HepG2 (cell line): ENCODE results near the gene SPATA31D4. TPM values are rescaled to one million over a fixed set of nuclear protein-coding genes. Genes with fewer than 3 reads are reported as not detected.

ENCODE experiments used
- ATAC-seq: fragments of 200-7000 bp; cut with Tn5 transposase; 3 replicates; pipeline ENCODE4 v1.9.1; 2020; ENCODE audit warnings: mild to moderate bottlenecking, moderate library complexity
- BruUV-seq: library from RNA; stranded (reverse); fragments of 400-500 nt; replicated peaks from 2 replicates; lab custom pipeline; 2021; lab: Mats Ljungman, UMichigan
- CTCF ChIA-PET: fragments of 300-600 bp; formaldehyde crosslinking; extraction: SDS; loops from one replicate; lab custom pipeline; 2021; ENCODE audit warnings: low total read pairs, inconsistent platforms, low intra/inter-chr PET ratio; lab: Yijun Ruan, JAX
- POLR2A ChIA-PET: fragments of 350-600 bp; sonication (Branson Sonifier 250); formaldehyde crosslinking; loops from one replicate; lab custom pipeline; 2020; ENCODE audit warnings: antibody characterized with exemption, inconsistent platforms; lab: Yijun Ruan, JAX
- DNase-seq: peaks from one replicate; pipeline ENCODE4 v3.0.0-alpha.2; 2015; ENCODE audit warnings: low spot score
- FAIRE-seq: peaks from 3 replicates; lab custom pipeline; 2011; peaks lifted over from hg19 to GRCh38; lab: Jason Lieb, UNC
- H2AFZ ChIP-seq: one replicate; pipeline ENCODE4 v1.6.1; 2011; ENCODE audit warnings: low read length, inconsistent platforms
- H3K27ac ChIP-seq: fragments of 300-600 bp; 3 replicates; pipeline ENCODE4 v1.8.0; 2011; ENCODE audit warnings: mixed run types, mild to moderate bottlenecking, mixed read lengths, low read length, inconsistent platforms; ENCODE audit not compliant: insufficient read depth; ENCODE audit errors: extremely low read length
- H3K27me3 ChIP-seq, 2 experiments: fragments of 200-600 bp in 1 of 2; 2 replicates in 1 of 2; 3 replicates in 1 of 2; pipeline versions ENCODE4 v1.6.0 to v1.8.0; 2011; ENCODE audit warnings: low read length in 2 of 2, mild to moderate bottlenecking in 2 of 2, moderate library complexity in 2 of 2, inconsistent platforms in 1 of 2; ENCODE audit not compliant: insufficient read depth in 2 of 2, control insufficient read depth in 1 of 2
- H3K36me3 ChIP-seq, 2 experiments: fragments of 200-600 bp in 1 of 2; replicated peaks in 1 of 2; 2 replicates in 1 of 2; 3 replicates in 1 of 2; pipeline versions ENCODE4 v1.5.1 to v1.8.0; 2011; ENCODE audit warnings: low read length in 2 of 2, inconsistent platforms in 1 of 2; ENCODE audit not compliant: insufficient read depth in 2 of 2, control insufficient read depth in 1 of 2
- H3K4me1 ChIP-seq: 2 replicates; pipeline ENCODE4 v1.5.1; 2012; ENCODE audit warnings: low read length, inconsistent platforms; ENCODE audit not compliant: insufficient read depth
- H3K4me2 ChIP-seq: 2 replicates; pipeline ENCODE4 v1.6.0; 2011; ENCODE audit warnings: low read depth, low read length, inconsistent platforms
- H3K4me3 ChIP-seq, 3 experiments: fragments of 200-600 bp in 1 of 3; sonication (generic), shearing (Covaris generic) in 1 of 3; replicated peaks in 1 of 3; 2 replicates each; pipeline ENCODE4 v1.5.1; 2011 to 2016; ENCODE audit warnings: low read length in 3 of 3, inconsistent platforms in 2 of 3, low read depth in 2 of 3, mild to moderate bottlenecking in 2 of 3, control low read depth in 1 of 3, mixed read lengths in 1 of 3; ENCODE audit not compliant: insufficient read depth in 1 of 3
- H3K79me2 ChIP-seq: one replicate; pipeline ENCODE4 v1.6.1; 2011; ENCODE audit warnings: low read length, inconsistent platforms; ENCODE audit not compliant: insufficient read depth
- H3K9ac ChIP-seq: 2 replicates; pipeline ENCODE4 v1.6.0; 2011; ENCODE audit warnings: mild to moderate bottlenecking, low read depth, low read length, inconsistent platforms; ENCODE audit not compliant: insufficient read depth
- H3K9me3 ChIP-seq: 2 replicates; pipeline ENCODE4 v1.5.1; 2012; ENCODE audit warnings: mild to moderate bottlenecking, low read length
- H4K20me1 ChIP-seq: 2 replicates; pipeline ENCODE4 v1.6.0; 2011; ENCODE audit warnings: inconsistent platforms, mild to moderate bottlenecking, low read length, moderate library complexity; ENCODE audit not compliant: insufficient read depth
- ATF6 ChIP-seq: sonication (generic); formaldehyde crosslinking; conservative IDR thresholded peaks from 2 replicates; pipeline ENCODE4 v1.4.0; 2020; ENCODE audit warnings: missing genetic modification reagents
- CREB1 ChIP-seq, 2 experiments: fragments of 450-650 bp in 1 of 2; IDR thresholded peaks; 2 replicates each; pipeline ENCODE4 v1.6.1; 2016 to 2017; ENCODE audit warnings: control low read depth in 1 of 2, mild to moderate bottlenecking in 1 of 2, missing compliant biosample characterization in 1 of 2, missing genetic modification characterization in 1 of 2
- CREBL2 ChIP-seq: sonication (generic); formaldehyde crosslinking; IDR thresholded peaks from 2 replicates; pipeline ENCODE4 v1.8.1; 2023; ENCODE audit warnings: missing genetic modification reagents, mild to moderate bottlenecking, borderline replicate concordance
- DZIP1 ChIP-seq: sonication (generic); formaldehyde crosslinking; IDR thresholded peaks from 2 replicates; pipeline ENCODE4 v1.5.0; 2020; ENCODE audit warnings: mild to moderate bottlenecking, missing genetic modification reagents
- GLI4 ChIP-seq: sonication (generic); formaldehyde crosslinking; IDR thresholded peaks from 2 replicates; pipeline ENCODE4 v1.5.1; 2020; ENCODE audit warnings: missing genetic modification reagents, mild to moderate bottlenecking, moderate library complexity, borderline replicate concordance
- HNF1A ChIP-seq, 2 experiments: sonication (generic) in 1 of 2; formaldehyde crosslinking in 1 of 2; IDR thresholded peaks; 2 replicates each; pipeline versions ENCODE4 v1.4.0 to v1.6.1; 2016 to 2020; ENCODE audit warnings: borderline replicate concordance in 1 of 2, low read depth in 1 of 2, mild to moderate bottlenecking in 1 of 2, missing genetic modification reagents in 1 of 2
- HNRNPH1 ChIP-seq: fragments of 200-400 bp; formaldehyde crosslinking; optimal IDR thresholded peaks from 2 replicates; pipeline ENCODE3; 2017; ENCODE audit warnings: mild to moderate bottlenecking, low read depth, low read length
- HNRNPLL ChIP-seq: fragments of 200-400 bp; formaldehyde crosslinking; IDR thresholded peaks from 2 replicates; pipeline ENCODE4 v1.6.1; 2017; ENCODE audit warnings: mild to moderate bottlenecking, low read depth, low read length; ENCODE audit not compliant: poor library complexity, severe bottlenecking
- SIN3A ChIP-seq: IDR thresholded peaks from 2 replicates; pipeline ENCODE4 v1.6.1; 2011; ENCODE audit warnings: low read depth, mild to moderate bottlenecking, control low read depth, low read length, borderline replicate concordance
- SOX13 ChIP-seq, 3 experiments: fragments of 450-650 bp in 1 of 3; sonication (generic) in 1 of 3; formaldehyde crosslinking in 1 of 3; IDR thresholded peaks in 2 of 3; conservative IDR thresholded peaks in 1 of 3; 2 replicates each; pipeline versions ENCODE4 v1.5.0 to v1.6.1; 2016 to 2020; ENCODE audit warnings: antibody characterized with exemption in 1 of 3, mild to moderate bottlenecking in 1 of 3, missing compliant biosample characterization in 1 of 3, missing genetic modification reagents in 1 of 3, moderate library complexity in 1 of 3
- ZNF329 ChIP-seq: sonication (generic); formaldehyde crosslinking; IDR thresholded peaks from 2 replicates; pipeline ENCODE4 v1.9.0; 2021; ENCODE audit warnings: low read depth, mild to moderate bottlenecking, missing genetic modification reagents
- ZNF333 ChIP-seq: sonication (generic); formaldehyde crosslinking; IDR thresholded peaks from 2 replicates; pipeline ENCODE4 v1.4.0; 2020; ENCODE audit warnings: mild to moderate bottlenecking, missing genetic modification reagents, borderline replicate concordance
- ZNF446 ChIP-seq: sonication (generic); formaldehyde crosslinking; IDR thresholded peaks from 2 replicates; pipeline ENCODE4 v1.5.0; 2020; ENCODE audit warnings: mild to moderate bottlenecking, missing genetic modification reagents
- WGBS: methylation state at CpG from one replicate; pipeline ENCODE4 v1.1.6; 2017; ENCODE audit warnings: low lambda C conversion rate; 5-methylcytosine and 5-hydroxymethylcytosine counted together
- in situ Hi-C: cut with HindIII; loops from 2 replicates; pipeline ENCODE4 v1.10.0; 2017; ENCODE audit warnings: low pct_unique_long_range_greater_than_20kb; ENCODE audit not compliant: extremely low pct_ligation_motif_present
- intact Hi-C: fragments of 100-400 bp; cut with micrococcal nuclease; formaldehyde crosslinking; loops from one replicate; pipeline ENCODE4 v1.10.0; 2022; ENCODE audit not compliant: unreplicated experiment
- polyA plus RNA-seq, 8 experiments: library from polyadenylated mRNA; depleted of rRNA in 3 of 8; stranded (reverse) in 7 of 8; unstranded in 1 of 8; fragments of >200 nt; fragmentation: Illumina TruSeq in 4 of 8; extraction: Trizol in 4 of 8; gene quantifications; 2 replicates each; pipeline versions ENCODE4 v1.2.1 to v1.2.3, GENCODE V29; 2011 to 2016; ENCODE audit warnings: low read depth in 4 of 8, missing spikeins in 1 of 8, mixed read lengths in 1 of 8; ENCODE audit not compliant: insufficient read depth in 1 of 8
- total RNA-seq, 5 experiments: library from RNA; depleted of rRNA; stranded (reverse); fragments of >200 nt; fragmentation: Illumina TruSeq; extraction: Trizol; gene quantifications; 2 replicates each; pipeline ENCODE4 v1.2.3, GENCODE V29; 2016; ENCODE audit warnings: low read depth in 1 of 5

The SPATA31D4 gene
- total and polyA plus RNA-seq, 2 of the 13 experiments (the other 11 are each of a cell fraction or from before 2014, with no cell fraction given), result not detected

- DNase-seq, result no peak
- BruUV-seq, result no TSS peak
- no peaks in the 10 kb centered on the region for H3K9me3 ChIP-seq
- H3K36me3 ChIP-seq, result no peaks in the 10 kb centered on the region
- 0 out of 5 replicates have a peak, but pooled peaks cover 0 to 4% of the 10 kb centered on the region in 2 experiments for H3K27me3 ChIP-seq
- no peaks in the 10 kb centered on the region for H3K79me2 ChIP-seq
- H4K20me1 ChIP-seq, result no peaks in the 10 kb centered on the region
- ATAC-seq, result no peak
- H3K27ac ChIP-seq, result no peak overlapping the region
- no peaks in the 10 kb centered on the region for H3K4me1 ChIP-seq
- no peak overlapping the region for H3K9ac ChIP-seq
- CTCF ChIA-PET, result no interaction called here
- H3K4me2 ChIP-seq, result no peak overlapping the region
- WGBS, result 41% methylated on average over 3 of the region's 3 CpGs
- in situ Hi-C loops, result no loop called here
- no peak overlapping the region for H3K4me3 ChIP-seq
- H2AFZ ChIP-seq, result no peak overlapping the region
- FAIRE-seq, result no peak
- intact Hi-C loops, result no loop called here
- POLR2A ChIA-PET, result no interaction called here
- TF ChIP-seq ZNF446 (no peak), SOX13 (IDR thresholded peaks at IDR 0.05) (no peak), SOX13 (CRISPR knock-in tag; conservative IDR thresholded peaks at IDR 0.05 in 1 of 2, IDR thresholded peaks at IDR 0.05 in 1 of 2) (no peak), DZIP1 (CRISPR knock-in tag) (no peak), GLI4 (no peak), HNRNPLL (no peak), ZNF329 (CRISPR knock-in tag) (no peak), HNRNPH1 (no peak), ATF6 (CRISPR knock-in tag) (no peak), SIN3A (no peak), HNF1A (IDR thresholded peaks at IDR 0.05; ENCODE audit: low read depth) (no peak), HNF1A (CRISPR knock-in tag; IDR thresholded peaks at IDR 0.05; ENCODE audit: borderline replicate concordance) (no peak), ZNF333 (no peak), CREBL2 (no peak), CREB1 (IDR thresholded peaks at IDR 0.05) (no peak), CREB1 (CRISPR knock-in tag; IDR thresholded peaks at IDR 0.05) (no peak)
These were observed 39.8 kb downstream of the SPATA31D4 start for GRCh38 chr9:81968026-81968425.
